Keratinocyte (primary cell): ENCODE data around the gene RGCC.

Experiments
- CTCF ChIP-seq, 3 experiments: IDR thresholded peaks in 1 of 3; conservative IDR thresholded peaks in 1 of 3; optimal IDR thresholded peaks in 1 of 3; 2 replicates in 2 of 3; 3 replicates in 1 of 3; pipeline versions ENCODE3 to v1.5.1; 2011; ENCODE audit warnings: low read length in 3 of 3, mild to moderate bottlenecking in 3 of 3, moderate library complexity in 2 of 3, control low read depth in 1 of 3, inconsistent platforms in 1 of 3; ENCODE audit not compliant: insufficient read depth in 2 of 3; ENCODE audit errors: extremely low read depth in 1 of 3
- EZH2 ChIP-seq: IDR thresholded peaks from one replicate; pipeline ENCODE4 v1.6.1; 2012; ENCODE audit warnings: inconsistent platforms, mild to moderate bottlenecking, low read length, moderate library complexity

- TF ChIP-seq CTCF (optimal IDR thresholded peaks at IDR 0.05 in 1 of 3, IDR thresholded peaks at IDR 0.05 in 1 of 3, conservative IDR thresholded peaks at IDR 0.05 in 1 of 3; ENCODE audit: extremely low read depth in 1 of 3, insufficient read depth in 2 of 3, low read length in 3 of 3) = no peak
- TF ChIP-seq EZH2 = no peak
Measured at GRCh38 chr13:41505209-41505835, 48.0 kb downstream of the RGCC start.
